Osteoblast (primary cell): ENCODE data around the gene EXTL1. TPM values are rescaled to one million over a fixed set of nuclear protein-coding genes. Genes with fewer than 3 reads are reported as not detected.

Experiments
- DNase-seq: peaks from one replicate; pipeline ENCODE4 v3.0.0; 2011; ENCODE audit warnings: low spot score, mixed read lengths; ENCODE audit not compliant: insufficient read length; ENCODE audit errors: missing footprints
- H2AFZ ChIP-seq: 2 replicates; pipeline ENCODE4 v1.6.0; 2011; ENCODE audit warnings: mild to moderate bottlenecking, low read length
- H3K27ac ChIP-seq: 2 replicates; pipeline ENCODE4 v1.5.1; 2011; ENCODE audit warnings: mild to moderate bottlenecking, low read depth, low read length, moderate library complexity
- H3K27me3 ChIP-seq: 2 replicates; pipeline ENCODE4 v1.6.0; 2012; ENCODE audit warnings: mild to moderate bottlenecking, control low read depth, inconsistent platforms, low read length, moderate library complexity; ENCODE audit not compliant: insufficient read depth
- H3K36me3 ChIP-seq: 2 replicates; pipeline ENCODE4 v1.5.1; 2011; ENCODE audit warnings: mild to moderate bottlenecking, low read length, control low read depth, moderate library complexity; ENCODE audit not compliant: insufficient read depth
- H3K4me1 ChIP-seq: 2 replicates; pipeline ENCODE4 v1.5.1; 2011; ENCODE audit warnings: mild to moderate bottlenecking, low read length, control low read depth, moderate library complexity; ENCODE audit not compliant: insufficient read depth
- H3K4me2 ChIP-seq: 2 replicates; pipeline ENCODE4 v1.6.0; 2011; ENCODE audit warnings: mild to moderate bottlenecking, low read length; ENCODE audit not compliant: insufficient read depth
- H3K4me3 ChIP-seq: fragments of 200-600 bp; sonication (generic); 3 replicates; pipeline ENCODE4 v1.5.1; 2012; ENCODE audit warnings: mild to moderate bottlenecking, low read length, inconsistent platforms; ENCODE audit not compliant: insufficient read depth
- H3K79me2 ChIP-seq: 2 replicates; pipeline ENCODE4 v1.6.0; 2012; ENCODE audit warnings: mild to moderate bottlenecking, low read length, control low read depth, inconsistent platforms; ENCODE audit not compliant: insufficient read depth
- H3K9me3 ChIP-seq: 2 replicates; pipeline ENCODE4 v1.5.1; 2011; ENCODE audit warnings: low read depth, low read length, control low read depth
- H4K20me1 ChIP-seq: 2 replicates; pipeline ENCODE4 v1.6.0; 2012; ENCODE audit warnings: mild to moderate bottlenecking, low read length, control low read depth; ENCODE audit not compliant: insufficient read depth
- total RNA-seq: library from RNA; depleted of rRNA; stranded (reverse); fragments of >200 nt; gene quantifications from 2 replicates; pipeline ENCODE4 v1.2.3, GENCODE V29; 2012
- TF ChIP-seq, protein P1 (sequence below): IDR thresholded peaks from 2 replicates; pipeline ENCODE4 v1.5.1; 2011; ENCODE audit warnings: mild to moderate bottlenecking, low read depth, low read length, moderate library complexity; ENCODE audit errors: extremely low read depth

EXTL1 gene
- total RNA-seq, 1 donor, result 1.4 TPM

DNA sequence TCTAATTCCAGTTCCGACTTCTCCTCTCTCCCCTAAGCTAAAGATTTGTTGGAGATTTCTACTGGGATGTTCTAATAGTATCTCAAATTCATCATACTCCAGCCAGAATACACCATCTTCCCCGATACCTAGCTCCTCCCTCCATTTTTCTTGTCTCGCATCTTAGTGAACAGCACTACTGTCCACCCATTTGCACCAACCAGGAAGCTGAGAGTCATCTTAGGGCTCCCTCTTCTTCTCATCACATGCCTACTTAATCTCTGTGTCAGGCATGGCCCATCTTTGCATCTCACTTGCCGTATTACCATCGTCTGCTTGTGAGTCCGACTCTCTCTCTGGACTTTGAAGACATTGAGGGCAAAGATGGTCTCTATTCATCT, 49.4 kb downstream of the EXTL1 start:
- peaks cover 57% of the 10 kb centered on the region for H3K27me3 ChIP-seq
- no peaks in the 10 kb centered on the region for H3K36me3 ChIP-seq
- TF ChIP-seq, protein P1, sequence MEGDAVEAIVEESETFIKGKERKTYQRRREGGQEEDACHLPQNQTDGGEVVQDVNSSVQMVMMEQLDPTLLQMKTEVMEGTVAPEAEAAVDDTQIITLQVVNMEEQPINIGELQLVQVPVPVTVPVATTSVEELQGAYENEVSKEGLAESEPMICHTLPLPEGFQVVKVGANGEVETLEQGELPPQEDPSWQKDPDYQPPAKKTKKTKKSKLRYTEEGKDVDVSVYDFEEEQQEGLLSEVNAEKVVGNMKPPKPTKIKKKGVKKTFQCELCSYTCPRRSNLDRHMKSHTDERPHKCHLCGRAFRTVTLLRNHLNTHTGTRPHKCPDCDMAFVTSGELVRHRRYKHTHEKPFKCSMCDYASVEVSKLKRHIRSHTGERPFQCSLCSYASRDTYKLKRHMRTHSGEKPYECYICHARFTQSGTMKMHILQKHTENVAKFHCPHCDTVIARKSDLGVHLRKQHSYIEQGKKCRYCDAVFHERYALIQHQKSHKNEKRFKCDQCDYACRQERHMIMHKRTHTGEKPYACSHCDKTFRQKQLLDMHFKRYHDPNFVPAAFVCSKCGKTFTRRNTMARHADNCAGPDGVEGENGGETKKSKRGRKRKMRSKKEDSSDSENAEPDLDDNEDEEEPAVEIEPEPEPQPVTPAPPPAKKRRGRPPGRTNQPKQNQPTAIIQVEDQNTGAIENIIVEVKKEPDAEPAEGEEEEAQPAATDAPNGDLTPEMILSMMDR, result no peak
- H2AFZ ChIP-seq, result no peak overlapping the region
- H3K4me2 ChIP-seq, result no peak overlapping the region
- no peak for DNase-seq
- no peaks in the 10 kb centered on the region for H3K4me1 ChIP-seq
- H3K9me3 ChIP-seq, result no peaks in the 10 kb centered on the region
- no peak overlapping the region for H3K4me3 ChIP-seq
- no peaks in the 10 kb centered on the region for H4K20me1 ChIP-seq
- no peaks in the 10 kb centered on the region for H3K79me2 ChIP-seq
- H3K27ac ChIP-seq, result no peak overlapping the region

DNA sequence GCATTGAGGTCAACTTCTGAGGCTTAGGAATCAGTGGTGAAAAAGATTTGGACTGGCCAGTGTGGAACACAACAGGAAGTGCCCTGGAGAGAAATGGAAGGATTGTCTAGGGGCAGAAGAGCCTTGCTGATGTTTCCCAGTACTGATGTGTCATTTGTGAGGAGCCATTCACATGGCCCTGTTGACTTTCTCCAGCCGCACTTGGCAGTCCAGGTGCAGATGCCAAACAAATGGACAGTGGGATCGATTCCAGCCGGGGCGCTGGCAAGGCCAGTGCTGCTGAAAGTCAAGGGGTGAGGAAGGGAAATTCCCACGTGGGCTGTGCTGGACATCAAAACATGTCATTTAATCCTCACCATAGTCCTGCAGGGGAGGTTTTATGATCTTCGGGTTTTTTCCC, 50.7 kb downstream of the EXTL1 start:
- Histone ChIP-seq H3K36me3 (no peaks in the 10 kb centered on the region), H3K4me1 (no peaks in the 10 kb centered on the region), H4K20me1 (no peaks in the 10 kb centered on the region), H3K4me2 (no peak overlapping the region), H2AFZ (no peak overlapping the region), H3K9me3 (no peaks in the 10 kb centered on the region), H3K4me3 (no peak overlapping the region), H3K79me2 (no peaks in the 10 kb centered on the region), H3K27me3 (peaks cover 49% of the 10 kb centered on the region), H3K27ac (no peak overlapping the region)
- DNase-seq, result no peak
- TF ChIP-seq, protein P1, result no peak

DNA sequence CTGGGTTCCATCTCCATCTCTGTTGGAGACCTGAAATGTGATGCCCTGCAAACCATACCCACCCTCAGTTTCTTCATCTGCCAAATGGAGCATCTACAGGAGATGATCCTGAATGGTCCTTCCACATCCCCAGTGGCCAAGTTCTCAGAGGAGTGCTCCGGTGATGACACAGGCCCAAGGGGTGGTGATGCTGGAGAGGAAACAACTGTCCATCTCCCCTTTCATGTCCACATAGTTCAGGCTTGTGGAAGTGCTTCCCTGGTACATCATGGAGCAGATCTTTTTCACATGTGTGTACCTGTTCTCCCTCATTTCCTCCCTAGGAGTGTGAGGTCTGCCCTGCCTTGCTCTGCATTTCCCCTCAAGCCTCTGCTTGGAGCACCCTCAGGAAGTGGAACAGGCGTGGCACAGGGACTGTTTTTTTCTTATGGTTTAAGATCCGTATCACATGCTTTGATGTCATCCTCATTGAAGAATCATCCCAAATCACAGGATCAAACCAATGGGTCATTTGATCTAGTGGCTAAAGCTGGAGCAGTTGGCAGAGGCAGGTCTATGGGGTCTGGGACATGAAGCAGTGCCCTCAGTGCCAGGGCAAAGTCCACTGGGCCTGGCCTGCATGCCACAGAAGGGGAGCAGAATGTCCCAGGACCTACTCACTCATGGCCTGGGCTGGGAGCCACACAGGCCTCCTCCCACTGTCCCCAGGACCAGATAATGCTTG, 54.0 kb downstream of the EXTL1 start:
- H4K20me1 ChIP-seq, result no peaks in the 10 kb centered on the region
- no peak overlapping the region for H2AFZ ChIP-seq
- no peak overlapping the region for H3K27ac ChIP-seq
- H3K4me1 ChIP-seq, result no peaks in the 10 kb centered on the region
- no peaks in the 10 kb centered on the region for H3K9me3 ChIP-seq
- no peak for DNase-seq
- no peaks in the 10 kb centered on the region for H3K36me3 ChIP-seq
- H3K79me2 ChIP-seq, result no peaks in the 10 kb centered on the region
- no peak overlapping the region for H3K4me3 ChIP-seq
- H3K4me2 ChIP-seq, result no peak overlapping the region
- TF ChIP-seq, protein P1, result no peak
- H3K27me3 ChIP-seq, result peaks cover 45% of the 10 kb centered on the region

DNA sequence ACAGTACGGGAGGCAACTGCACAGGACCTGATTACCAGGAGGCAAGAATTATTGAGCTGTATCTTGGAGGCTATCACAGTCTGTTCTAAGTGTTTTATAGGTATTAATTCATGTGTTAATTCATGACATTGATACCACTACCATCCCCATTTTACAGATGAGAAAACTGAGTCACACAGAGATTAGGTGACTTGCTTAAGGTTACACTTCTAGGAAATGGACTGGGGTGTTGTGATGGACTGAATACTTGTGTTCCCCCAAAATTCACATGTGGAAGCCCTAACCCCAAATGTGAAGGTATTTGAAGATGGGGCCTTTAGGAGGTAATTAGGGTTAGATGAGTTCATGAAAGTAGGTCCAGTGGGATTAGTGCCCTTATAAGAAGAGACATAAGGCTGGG, 55.9 kb downstream of the EXTL1 start:
- no peak for DNase-seq
- no peak overlapping the region for H3K4me3 ChIP-seq
- peaks cover 29% of the 10 kb centered on the region for H3K27me3 ChIP-seq
- no peaks in the 10 kb centered on the region for H3K9me3 ChIP-seq
- no peak overlapping the region for H3K4me2 ChIP-seq
- TF ChIP-seq, protein P1, result no peak
- no peaks in the 10 kb centered on the region for H3K4me1 ChIP-seq
- no peak overlapping the region for H2AFZ ChIP-seq
- H3K36me3 ChIP-seq, result no peaks in the 10 kb centered on the region
- no peak overlapping the region for H3K27ac ChIP-seq
- H4K20me1 ChIP-seq, result no peaks in the 10 kb centered on the region
- H3K79me2 ChIP-seq, result no peaks in the 10 kb centered on the region
